ENCODE data around the gene PI4KA.

The PI4KA gene

DNA sequence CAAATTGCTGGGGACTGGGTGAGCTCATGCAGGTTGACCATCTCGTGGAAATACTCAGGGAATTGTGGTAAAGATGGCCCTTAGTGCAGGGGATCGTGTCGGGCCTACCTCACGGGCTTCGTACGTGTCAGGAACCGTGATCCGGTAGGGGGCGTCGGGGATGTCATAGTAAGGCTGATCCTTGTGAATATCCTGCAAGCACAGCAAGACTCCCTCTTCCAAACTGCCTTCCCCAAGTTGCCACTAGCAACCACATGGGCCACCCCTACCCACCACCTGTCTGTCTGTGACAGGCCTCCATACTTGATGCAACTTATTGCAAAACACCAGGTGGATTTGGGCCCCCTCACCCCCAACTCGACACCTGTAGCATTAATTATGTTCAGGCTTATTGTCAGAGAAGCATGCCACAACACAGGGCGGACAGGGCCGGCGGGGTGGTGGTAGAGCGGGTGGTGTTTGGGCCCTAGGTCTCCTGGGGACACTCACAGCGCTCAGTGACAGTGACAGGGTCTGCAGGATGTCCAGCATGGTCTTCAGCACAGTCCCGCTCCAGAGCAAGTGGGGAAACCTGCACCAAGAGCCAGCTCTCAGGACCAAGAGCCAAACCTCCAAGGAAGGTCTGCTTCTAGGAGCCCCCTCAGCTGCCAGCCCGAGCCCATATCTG lies 107.3 kb downstream of the PI4KA start:
- H3K27me3 ChIP-seq (replicated peaks), result no peaks in the 10 kb centered on the region
- in situ Hi-C loops (cut with HindIII; ENCODE audit: low pct_ligation_motif_present, low sequenced_read_pairs), result no loop called here
- no peak for DNase-seq
- peaks cover 24% of the 10 kb centered on the region for H3K36me3 ChIP-seq (replicated peaks)
- H3K4me3 ChIP-seq (ENCODE audit: low read depth, low read length), result no peak overlapping the region
- H3K27ac ChIP-seq, result peak overlapping the region; percentile 14
- TF ChIP-seq, protein P1, sequence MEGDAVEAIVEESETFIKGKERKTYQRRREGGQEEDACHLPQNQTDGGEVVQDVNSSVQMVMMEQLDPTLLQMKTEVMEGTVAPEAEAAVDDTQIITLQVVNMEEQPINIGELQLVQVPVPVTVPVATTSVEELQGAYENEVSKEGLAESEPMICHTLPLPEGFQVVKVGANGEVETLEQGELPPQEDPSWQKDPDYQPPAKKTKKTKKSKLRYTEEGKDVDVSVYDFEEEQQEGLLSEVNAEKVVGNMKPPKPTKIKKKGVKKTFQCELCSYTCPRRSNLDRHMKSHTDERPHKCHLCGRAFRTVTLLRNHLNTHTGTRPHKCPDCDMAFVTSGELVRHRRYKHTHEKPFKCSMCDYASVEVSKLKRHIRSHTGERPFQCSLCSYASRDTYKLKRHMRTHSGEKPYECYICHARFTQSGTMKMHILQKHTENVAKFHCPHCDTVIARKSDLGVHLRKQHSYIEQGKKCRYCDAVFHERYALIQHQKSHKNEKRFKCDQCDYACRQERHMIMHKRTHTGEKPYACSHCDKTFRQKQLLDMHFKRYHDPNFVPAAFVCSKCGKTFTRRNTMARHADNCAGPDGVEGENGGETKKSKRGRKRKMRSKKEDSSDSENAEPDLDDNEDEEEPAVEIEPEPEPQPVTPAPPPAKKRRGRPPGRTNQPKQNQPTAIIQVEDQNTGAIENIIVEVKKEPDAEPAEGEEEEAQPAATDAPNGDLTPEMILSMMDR (IDR thresholded peaks at IDR 0.05; ENCODE audit: low read depth, low read length, missing control alignments), result peak; percentile 34

DNA sequence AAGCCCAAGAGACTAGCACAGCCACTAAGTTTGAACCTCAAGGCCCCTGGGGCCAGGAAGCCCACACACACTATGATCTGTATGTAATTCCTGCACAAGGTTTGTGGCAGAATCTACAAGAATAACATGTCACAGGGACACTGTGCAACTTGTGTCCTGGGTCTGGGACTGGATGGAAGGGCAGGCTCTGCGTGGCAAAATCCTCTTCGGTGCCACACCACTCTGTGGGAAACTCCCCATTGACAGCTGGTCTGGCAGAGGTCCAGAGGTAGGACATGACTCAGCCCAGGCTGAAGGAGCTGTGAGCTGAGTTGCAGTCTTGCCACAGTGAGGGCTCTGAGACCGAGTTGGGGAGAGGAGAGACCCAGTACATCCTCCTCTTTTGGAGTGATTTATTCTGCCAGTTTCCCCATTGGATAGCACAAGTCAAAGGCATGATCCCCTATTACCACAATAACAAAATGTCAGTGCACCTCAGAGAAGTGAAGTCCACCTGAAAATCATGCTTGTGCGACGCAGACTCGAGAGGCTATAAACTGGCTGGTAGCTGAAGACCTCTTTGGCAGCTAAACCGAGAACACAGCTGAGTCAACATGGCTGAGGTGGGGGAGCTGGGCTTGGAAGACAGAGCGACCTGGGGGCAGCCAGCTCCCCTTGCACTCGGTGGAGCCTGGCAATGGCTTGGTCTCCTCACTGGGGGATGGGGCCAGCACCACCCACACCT lies 108.0 kb downstream of the PI4KA start:
- Histone ChIP-seq H3K27ac (peak overlapping the region; percentile 14), H3K4me3 (ENCODE audit: low read depth, low read length) (no peak overlapping the region), H3K27me3 (replicated peaks) (no peaks in the 10 kb centered on the region), H3K36me3 (replicated peaks) (peaks cover 23% of the 10 kb centered on the region)
- TF ChIP-seq, protein P1 (IDR thresholded peaks at IDR 0.05; ENCODE audit: low read depth, low read length, missing control alignments), result no peak
- in situ Hi-C loops (cut with HindIII; ENCODE audit: low pct_ligation_motif_present, low sequenced_read_pairs), result no loop called here
- DNase-seq, result peak; percentile 86

DNA sequence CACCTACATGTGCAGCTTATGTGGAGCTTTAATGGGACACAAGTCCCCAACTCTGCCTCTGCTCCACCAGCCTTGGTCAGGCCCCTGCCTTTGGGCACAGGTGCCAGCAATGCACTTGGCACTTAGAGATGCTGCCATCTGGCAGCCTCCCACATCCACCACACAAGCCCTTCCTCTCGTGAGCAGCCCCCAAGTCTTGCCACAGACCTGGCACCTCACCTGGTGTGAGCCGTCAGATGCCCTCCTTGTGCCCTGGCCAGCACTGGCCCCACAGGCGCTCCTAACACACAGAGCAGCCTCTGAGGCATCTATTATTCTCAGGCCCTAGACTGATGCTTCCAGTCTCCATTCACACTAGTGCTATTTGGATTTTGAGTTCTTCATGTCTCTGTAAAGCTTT lies 109.2 kb downstream of the PI4KA start:
- Histone ChIP-seq H3K27me3 (replicated peaks) (no peaks in the 10 kb centered on the region), H3K27ac (peak overlapping the region; percentile 2), H3K36me3 (replicated peaks) (peaks cover 28% of the 10 kb centered on the region), H3K4me3 (ENCODE audit: low read depth, low read length) (no peak overlapping the region)
- in situ Hi-C loops (cut with HindIII; ENCODE audit: low pct_ligation_motif_present, low sequenced_read_pairs), result no loop called here
- TF ChIP-seq, protein P1 (IDR thresholded peaks at IDR 0.05; ENCODE audit: low read depth, low read length, missing control alignments), result no peak
- DNase-seq, result no peak

DNA sequence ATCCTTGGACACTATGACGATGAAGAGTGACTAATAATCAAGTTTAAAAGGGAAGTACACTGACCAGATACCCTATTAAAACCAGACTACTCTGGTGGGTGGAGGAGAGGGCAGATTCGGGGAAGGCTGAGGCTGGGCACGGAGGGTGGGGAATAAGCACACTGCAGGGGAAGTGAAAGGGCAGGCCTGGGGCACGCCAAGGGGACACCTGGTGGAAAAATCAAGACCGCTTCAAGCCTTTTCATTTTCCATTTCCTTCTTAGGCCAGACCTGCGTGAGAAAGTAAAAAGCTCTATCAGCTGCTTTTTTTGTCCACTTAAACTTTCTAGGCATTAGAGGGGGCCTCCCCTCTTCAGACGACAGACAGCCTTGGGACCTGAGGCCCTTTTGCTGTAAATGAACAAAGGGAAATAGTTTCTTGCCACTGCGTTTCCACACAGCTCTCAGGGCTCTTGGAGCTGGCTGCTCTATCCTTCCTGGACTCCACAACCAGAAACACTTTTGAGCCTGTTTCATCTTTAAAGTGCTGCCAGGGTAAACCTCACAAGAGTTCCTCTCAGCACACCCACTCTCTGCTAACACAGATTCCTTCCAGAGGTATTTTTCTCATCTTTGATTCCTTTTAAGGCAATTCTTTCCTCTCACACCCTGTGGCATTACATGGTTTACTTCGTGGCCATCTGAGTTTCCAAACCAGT lies 109.7 kb downstream of the PI4KA start:
- peaks cover 34% of the 10 kb centered on the region for H3K36me3 ChIP-seq (replicated peaks)
- no peaks in the 10 kb centered on the region for H3K27me3 ChIP-seq (replicated peaks)
- no peak overlapping the region for H3K4me3 ChIP-seq (ENCODE audit: low read depth, low read length)
- peak overlapping the region; percentile 2 for H3K27ac ChIP-seq
- in situ Hi-C loops (cut with HindIII; ENCODE audit: low pct_ligation_motif_present, low sequenced_read_pairs), result no loop called here
- TF ChIP-seq, protein P1 (IDR thresholded peaks at IDR 0.05; ENCODE audit: low read depth, low read length, missing control alignments), result no peak
- no peak for DNase-seq

DNA sequence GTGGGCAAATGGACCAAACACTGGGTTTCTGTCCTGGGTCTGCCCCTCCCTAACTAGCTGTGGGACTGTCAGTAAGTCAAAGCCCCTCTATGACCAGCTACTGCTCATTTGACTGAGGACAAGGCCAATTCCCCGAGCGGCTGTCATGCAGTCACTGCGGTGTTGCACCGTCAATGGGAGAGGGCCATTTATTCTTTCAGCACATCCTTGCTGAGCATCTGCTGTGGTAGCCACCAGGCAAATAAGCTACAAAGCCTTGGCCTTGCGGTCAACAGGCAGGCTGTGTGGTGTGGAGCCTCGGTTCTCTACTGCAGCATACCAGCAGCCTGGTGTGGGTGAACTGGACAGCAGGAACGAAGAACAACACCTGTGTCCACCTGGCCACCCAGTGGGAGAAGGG lies 110.5 kb downstream of the PI4KA start:
- Histone ChIP-seq H3K36me3 (replicated peaks) (peaks cover 34% of the 10 kb centered on the region), H3K27me3 (replicated peaks) (no peaks in the 10 kb centered on the region), H3K27ac (no peak overlapping the region), H3K4me3 (ENCODE audit: low read depth, low read length) (no peak overlapping the region)
- TF ChIP-seq, protein P1 (IDR thresholded peaks at IDR 0.05; ENCODE audit: low read depth, low read length, missing control alignments), result no peak
- in situ Hi-C loops (cut with HindIII; ENCODE audit: low pct_ligation_motif_present, low sequenced_read_pairs), result no loop called here
- DNase-seq, result no peak
